ENCODE data around the gene BATF2. TPM values are rescaled to one million over a fixed set of nuclear protein-coding genes. Genes with fewer than 3 reads are reported as not detected.
A peak's percentile ranks its signal among the peaks of the same experiment; 100 is the strongest.
"Not testable (repeated sequence)": the region's sequence is repeated elsewhere in the genome, so short reads cannot be mapped to it uniquely, and the experiment has no call there.

Gene BATF2
- total RNA-seq, 4 donors from 2014 or later, result 0.63 to 9.6 (median 1.5) TPM

DNA sequence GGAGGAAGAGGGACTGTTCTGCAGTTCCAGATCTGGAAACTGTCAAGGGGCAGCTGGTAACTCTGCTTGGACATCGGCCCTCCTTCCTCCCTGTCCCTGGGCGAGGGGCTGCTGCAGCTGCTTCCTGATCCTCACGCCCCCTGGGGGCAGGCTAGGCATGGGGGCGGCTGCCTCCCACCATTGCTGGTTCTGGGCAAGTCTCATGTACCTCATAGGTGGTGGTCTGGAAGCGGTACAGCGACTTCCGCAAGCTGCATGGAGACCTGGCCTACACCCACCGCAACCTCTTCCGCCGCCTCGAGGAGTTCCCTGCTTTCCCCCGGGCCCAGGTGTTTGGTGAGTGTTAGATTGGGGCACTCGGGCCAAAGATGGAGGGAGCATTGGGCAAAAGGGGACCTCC lies 35.4 kb upstream of the BATF2 start:
- Histone ChIP-seq H3K27me3 (no peaks in the 10 kb centered on the region), H3K9me3 (no peaks in the 10 kb centered on the region), H3K36me3 (peaks cover 13 to 65% (median 13%) of the 10 kb centered on the region in 3 donors), H3K4me3 (no peak overlapping the region), H3K4me1 (peaks cover 0 to 20% (median 11%) of the 10 kb centered on the region in 4 donors), H3K27ac (no peak overlapping the region)
- DNase-seq (ENCODE audit: low spot score in 2 of 2), result no peak
- no peak for TF ChIP-seq POLR2A (IDR thresholded peaks at IDR 0.05)
- no peak for TF ChIP-seq CTCF (IDR thresholded peaks at IDR 0.05)
- no peak for TF ChIP-seq EP300 (IDR thresholded peaks at IDR 0.05)
- WGBS, 2 donors, result 77 to 78% methylated on average over 13 of the region's 13 CpGs

GRCh38 chr11:65027213-65028067 lies 30.7 kb upstream of the BATF2 start, which contains the start of gene SNX15:
SNX15 (plus strand) TSS chr11:65027439; CDS start chr11:65027538, 99 bp downstream.
- peaks cover 0 to 27% (median 11%) of the 10 kb centered on the region in 4 donors for H3K4me1 ChIP-seq
- DNase-seq (ENCODE audit: low spot score in 2 of 2), result peak; percentile 87 to 97
- H3K27me3 ChIP-seq, result no peaks in the 10 kb centered on the region
- WGBS, 2 donors, result 1% methylated on average over 30 to 41 of the region's 51 CpGs
- TF ChIP-seq CTCF (IDR thresholded peaks at IDR 0.05), result peak; percentile 77 to 90 (median 80)
- peak; percentile 58 to 95 for TF ChIP-seq EP300 (IDR thresholded peaks at IDR 0.05)
- TF ChIP-seq POLR2A (IDR thresholded peaks at IDR 0.05), result peak; percentile 8 to 77
- H3K27ac ChIP-seq, result peak within 1 kb of the TSS; percentile 84 to 92 (median 90)
- H3K4me3 ChIP-seq, result peak within 1 kb of the TSS; percentile 40 to 83 (median 72)
- H3K36me3 ChIP-seq, result peaks cover 0 to 25% (median 2%) of the 10 kb centered on the region in 3 donors
- H3K9me3 ChIP-seq, result no peaks in the 10 kb centered on the region

- DNase-seq (ENCODE audit: low spot score in 2 of 2), result no peak
- peak overlapping the region; percentile 40 to 83 (median 72) for H3K4me3 ChIP-seq
- H3K27me3 ChIP-seq, result no peaks in the 10 kb centered on the region
- H3K4me1 ChIP-seq, result peaks cover 0 to 27% (median 11%) of the 10 kb centered on the region in 4 donors
- 53 to 58% methylated on average over 10 of the region's 10 CpGs for WGBS, 2 donors
- H3K36me3 ChIP-seq, result peaks cover 0 to 25% (median 0%) of the 10 kb centered on the region in 3 donors
- TF ChIP-seq CTCF (IDR thresholded peaks at IDR 0.05) (no peak), EP300 (IDR thresholded peaks at IDR 0.05) (no peak), POLR2A (IDR thresholded peaks at IDR 0.05) (no peak)
- H3K9me3 ChIP-seq, result no peaks in the 10 kb centered on the region
- peak overlapping the region; percentile 84 to 92 (median 90) for H3K27ac ChIP-seq
Measured at GRCh38 chr11:65026810-65027209, 30.0 kb upstream of the BATF2 start.

GRCh38 chr11:65023502-65023901 lies 26.7 kb upstream of the BATF2 start:
- H3K27ac ChIP-seq; DNase-seq (ENCODE audit: low spot score in 2 of 2); H3K9me3 ChIP-seq; H3K4me3 ChIP-seq; H3K27me3 ChIP-seq: not testable (repeated sequence)
- Histone ChIP-seq H3K36me3 (peaks cover 0 to 45% (median 0%) of the 10 kb centered on the region in 3 donors), H3K4me1 (peaks cover 0 to 12% (median 5%) of the 10 kb centered on the region in 4 donors)
- WGBS, 2 donors, result 75 to 78% methylated on average over 8 of the region's 8 CpGs

- H3K36me3 ChIP-seq, result peaks cover 0 to 53% (median 0%) of the 10 kb centered on the region in 3 donors
- WGBS, 2 donors, result 90 to 94% methylated on average over 2 to 11 of the region's 11 CpGs
- H3K4me3 ChIP-seq, result no peak overlapping the region
- H3K27me3 ChIP-seq, result no peaks in the 10 kb centered on the region
- no peak for DNase-seq (ENCODE audit: low spot score in 2 of 2)
- H3K9me3 ChIP-seq, result no peaks in the 10 kb centered on the region
- no peak for TF ChIP-seq EP300 (IDR thresholded peaks at IDR 0.05)
- TF ChIP-seq POLR2A (IDR thresholded peaks at IDR 0.05), result no peak
- TF ChIP-seq CTCF (IDR thresholded peaks at IDR 0.05), result no peak
- H3K27ac ChIP-seq, result no peak overlapping the region
- peaks cover 0 to 5% (median 0%) of the 10 kb centered on the region in 4 donors for H3K4me1 ChIP-seq
Measured at GRCh38 chr11:65021509-65021908, 24.7 kb upstream of the BATF2 start.

Data from tibial nerve (tissue), 4 donors.